H1 (cell line): ENCODE data around the gene MIXL1. TPM values are rescaled to one million over a fixed set of nuclear protein-coding genes. Genes with fewer than 3 reads are reported as not detected.

Experiments used
- CTCF ChIA-PET: fragments of 300-600 bp; sonication (Branson Sonifier 250); formaldehyde crosslinking; loops from one replicate; lab custom pipeline; 2021; ENCODE audit not compliant: partially characterized antibody; lab: Charles Lee
- POLR2A ChIA-PET: fragments of 300-600 bp; sonication (Branson Sonifier 250); formaldehyde crosslinking; loops from one replicate; lab custom pipeline; 2021; ENCODE audit warnings: inconsistent platforms; ENCODE audit not compliant: partially characterized antibody; lab: Charles Lee
- DNase-seq, 2 experiments: peaks; one replicate each; pipeline versions ENCODE4 v3.0.0 to v3.0.0-alpha.2; 2010 to 2022; ENCODE audit warnings: low spot score in 2 of 2, low read depth in 1 of 2, mixed read lengths in 1 of 2
- FAIRE-seq: peaks from 2 replicates; lab custom pipeline; 2011; peaks lifted over from hg19 to GRCh38; lab: Jason Lieb, UNC
- H2AFZ ChIP-seq: 2 replicates; pipeline ENCODE4 v1.8.1; 2012; ENCODE audit warnings: low read length, inconsistent platforms
- H2AK5ac ChIP-seq: 2 replicates; pipeline ENCODE4 v1.6.1; 2013; ENCODE audit warnings: low read depth, low read length
- H2BK120ac ChIP-seq: replicated peaks from 2 replicates; pipeline ENCODE3; 2013; ENCODE audit warnings: low read depth, low read length, inconsistent platforms
- H2BK12ac ChIP-seq: 2 replicates; pipeline ENCODE4 v1.6.1; 2013; ENCODE audit warnings: low read depth, low read length
- H2BK15ac ChIP-seq: 2 replicates; pipeline ENCODE4 v1.6.1; 2013; ENCODE audit warnings: low read length
- H2BK20ac ChIP-seq: 2 replicates; pipeline ENCODE4 v1.6.1; 2013; ENCODE audit warnings: low read length
- H2BK5ac ChIP-seq: 2 replicates; pipeline ENCODE4 v1.6.1; 2013; ENCODE audit warnings: low read depth, low read length
- H3K14ac ChIP-seq: 2 replicates; pipeline ENCODE4 v1.6.1; 2013; ENCODE audit warnings: inconsistent platforms; ENCODE audit not compliant: insufficient read length
- H3K18ac ChIP-seq: 2 replicates; pipeline ENCODE4 v1.6.1; 2013; ENCODE audit warnings: low read length; ENCODE audit errors: extremely low read depth
- H3K23ac ChIP-seq: 2 replicates; pipeline ENCODE4 v1.6.1; 2013; ENCODE audit warnings: inconsistent platforms; ENCODE audit not compliant: insufficient read length
- H3K23me2 ChIP-seq: 2 replicates; pipeline ENCODE4 v1.6.1; 2013; ENCODE audit warnings: low read depth, low read length
- H3K27ac ChIP-seq: 2 replicates; pipeline ENCODE4 v1.6.1; 2011; ENCODE audit warnings: low read depth, low read length, inconsistent platforms
- H3K27me3 ChIP-seq, 4 experiments: replicated peaks in 1 of 4; 1 replicate in 1 of 4; 2 replicates in 3 of 4; pipeline versions ENCODE4 v1.6.1 to v1.8.1; 2011 to 2013; ENCODE audit warnings: low read length in 3 of 4, mild to moderate bottlenecking in 3 of 4, inconsistent platforms in 2 of 4, mixed read lengths in 2 of 4, moderate library complexity in 1 of 4; ENCODE audit not compliant: control insufficient read depth in 3 of 4, insufficient read depth in 3 of 4; ENCODE audit errors: extremely low read depth in 1 of 4
- H3K36me3 ChIP-seq, 4 experiments: 2 replicates each; pipeline versions ENCODE4 v1.6.1 to v1.8.1; 2011 to 2013; ENCODE audit warnings: mild to moderate bottlenecking in 4 of 4, low read length in 3 of 4, moderate library complexity in 2 of 4, control low read depth in 1 of 4, inconsistent platforms in 1 of 4; ENCODE audit not compliant: insufficient read depth in 4 of 4, control insufficient read depth in 2 of 4
- H3K4ac ChIP-seq: replicated peaks from 2 replicates; pipeline ENCODE3; 2013; ENCODE audit warnings: low read length, low read depth, mixed read lengths, inconsistent platforms; ENCODE audit not compliant: insufficient read length
- H3K4me1 ChIP-seq, 4 experiments: replicated peaks in 1 of 4; 1 replicate in 1 of 4; 2 replicates in 3 of 4; pipeline versions ENCODE4 v1.6.1 to v1.8.1; 2011 to 2013; ENCODE audit warnings: low read length in 3 of 4, inconsistent platforms in 2 of 4, mixed read lengths in 1 of 4; ENCODE audit not compliant: insufficient read depth in 4 of 4, control insufficient read depth in 3 of 4
- H3K4me2 ChIP-seq, 2 experiments: 2 replicates each; pipeline versions ENCODE4 v1.6.1 to v1.8.1; 2011 to 2013; ENCODE audit warnings: low read depth in 2 of 2, low read length in 2 of 2, control low read depth in 1 of 2, inconsistent platforms in 1 of 2, mild to moderate bottlenecking in 1 of 2; ENCODE audit not compliant: insufficient read depth in 1 of 2
- H3K4me3 ChIP-seq, 4 experiments: fragments of 200-600, 300-600 bp in 1 of 4; sonication (generic), shearing (Covaris generic), sonication (Bioruptor Twin) in 1 of 4; 2 replicates each; pipeline versions ENCODE4 v1.5.1 to v1.8.1; 2011 to 2016; ENCODE audit warnings: low read length in 4 of 4, low read depth in 3 of 4, control low read depth in 2 of 4, inconsistent platforms in 2 of 4, mild to moderate bottlenecking in 2 of 4, mixed read lengths in 1 of 4, moderate library complexity in 1 of 4; ENCODE audit not compliant: insufficient read depth in 2 of 4; ENCODE audit errors: extremely low read depth in 1 of 4
- H3K56ac ChIP-seq: replicated peaks from 2 replicates; pipeline ENCODE3; 2013; ENCODE audit warnings: low read depth, mild to moderate bottlenecking, mixed read lengths, low read length, inconsistent platforms; ENCODE audit not compliant: insufficient read length
- H3K79me1 ChIP-seq: 2 replicates; pipeline ENCODE4 v1.6.1; 2013; ENCODE audit warnings: low read depth, low read length, control low read depth
- H3K79me2 ChIP-seq, 2 experiments: 2 replicates each; pipeline versions ENCODE4 v1.6.1 to v1.8.1; 2012 to 2013; ENCODE audit warnings: low read length in 2 of 2, mild to moderate bottlenecking in 2 of 2, inconsistent platforms in 1 of 2; ENCODE audit not compliant: insufficient read depth in 2 of 2, control insufficient read depth in 1 of 2
- H3K9ac ChIP-seq, 4 experiments: replicated peaks in 1 of 4; 1 replicate in 1 of 4; 2 replicates in 3 of 4; pipeline versions ENCODE4 v1.6.1 to v1.8.1; 2011 to 2013; ENCODE audit warnings: low read depth in 3 of 4, low read length in 3 of 4, control low read depth in 2 of 4, mild to moderate bottlenecking in 2 of 4, moderate library complexity in 2 of 4, inconsistent platforms in 1 of 4; ENCODE audit errors: extremely low read depth in 1 of 4
- H3K9me3 ChIP-seq, 2 experiments: 2 replicates each; pipeline versions ENCODE4 v1.6.1 to v1.8.1; 2012 to 2013; ENCODE audit warnings: mild to moderate bottlenecking in 2 of 2, moderate library complexity in 2 of 2, control low read depth in 1 of 2, inconsistent platforms in 1 of 2, low read depth in 1 of 2, low read length in 1 of 2, mixed read lengths in 1 of 2; ENCODE audit not compliant: insufficient read depth in 2 of 2
- H4K20me1 ChIP-seq, 2 experiments: replicated peaks in 1 of 2; 2 replicates each; pipeline versions ENCODE3 to v1.8.1; 2011 to 2013; ENCODE audit warnings: inconsistent platforms in 2 of 2, low read length in 2 of 2, mild to moderate bottlenecking in 1 of 2; ENCODE audit not compliant: insufficient read depth in 2 of 2, control insufficient read depth in 1 of 2
- H4K5ac ChIP-seq: 2 replicates; pipeline ENCODE4 v1.6.1; 2013; ENCODE audit warnings: low read length, low read depth, mixed read lengths, inconsistent platforms; ENCODE audit not compliant: insufficient read length
- H4K8ac ChIP-seq: 2 replicates; pipeline ENCODE4 v1.8.0; 2013; ENCODE audit warnings: mild to moderate bottlenecking, moderate library complexity, low read length, inconsistent platforms; ENCODE audit not compliant: insufficient read depth; ENCODE audit errors: extremely low read depth
- H4K91ac ChIP-seq: replicated peaks from 2 replicates; pipeline ENCODE3; 2013; ENCODE audit warnings: low read length, mixed read lengths, inconsistent platforms; ENCODE audit not compliant: insufficient read length
- ASH2L ChIP-seq: fragments of 200-600, 300-600 bp; sonication (generic); IDR thresholded peaks from one replicate; pipeline ENCODE4 v1.7.1; 2017; ENCODE audit warnings: low read length
- GABPA ChIP-seq: IDR thresholded peaks from 2 replicates; pipeline ENCODE4 v1.6.1; 2011; ENCODE audit warnings: mild to moderate bottlenecking, low read length, moderate library complexity, borderline replicate concordance; ENCODE audit not compliant: insufficient read depth
- HDAC2 ChIP-seq, 2 experiments: fragments of 300-600 bp in 1 of 2; sonication (generic) in 1 of 2; IDR thresholded peaks; 2 replicates each; pipeline ENCODE4 v1.6.1; 2011 to 2012; ENCODE audit warnings: low read depth in 2 of 2, low read length in 2 of 2, mild to moderate bottlenecking in 2 of 2, moderate library complexity in 2 of 2, borderline replicate concordance in 1 of 2, inconsistent platforms in 1 of 2
- HDAC6 ChIP-seq: IDR thresholded peaks from one replicate; pipeline ENCODE4 v1.7.1; 2012; ENCODE audit warnings: low read depth, mild to moderate bottlenecking, inconsistent platforms, low read length, moderate library complexity
- RFX5 ChIP-seq: IDR thresholded peaks from 2 replicates; pipeline ENCODE4 v1.6.1; 2011; ENCODE audit warnings: low read depth, low read length, improper control_type of control experiment, borderline replicate concordance
- SRF ChIP-seq: IDR thresholded peaks from 2 replicates; pipeline ENCODE4 v1.6.1; 2011; ENCODE audit warnings: mild to moderate bottlenecking, low read depth, low read length, moderate library complexity
- TAF7 ChIP-seq: optimal IDR thresholded peaks from 2 replicates; pipeline ENCODE3; 2011; ENCODE audit warnings: low read depth, mild to moderate bottlenecking, inconsistent platforms, low read length, moderate library complexity, borderline replicate concordance
- TEAD4 ChIP-seq: IDR thresholded peaks from 2 replicates; pipeline ENCODE4 v1.6.1; 2012; ENCODE audit warnings: low read depth, low read length, inconsistent platforms, mixed read lengths
- WGBS, 2 experiments: shearing (Covaris generic) in 1 of 2; methylation state at CpG; one replicate each; pipeline versions ENCODE4 v1.1.6 to v1.1.7; 2013 to 2015; ENCODE audit warnings: low lambda C conversion rate in 2 of 2, mixed read lengths in 2 of 2, inconsistent platforms in 1 of 2, low coverage in 1 of 2, missing lambda C conversion rate in 1 of 2; ENCODE audit not compliant: insufficient replicate concordance in 2 of 2, insufficient coverage in 1 of 2, insufficient read length in 1 of 2; ENCODE audit errors: extremely low coverage in 1 of 2, missing lambda C conversion rate in 1 of 2; 5-methylcytosine and 5-hydroxymethylcytosine counted together
- polyA plus RNA-seq, 7 experiments: library from polyadenylated mRNA; depleted of rRNA in 3 of 7; stranded (reverse) in 5 of 7; unstranded in 2 of 7; fragments of >200 nt in 5 of 7; fragments of 200-250 nt in 2 of 7; gene quantifications; 1 replicate in 5 of 7; 2 replicates in 1 of 7; 4 replicates in 1 of 7; pipeline versions ENCODE4 v1.2.1 to v1.2.3, GENCODE V29; 2011 to 2013; ENCODE audit warnings: missing spikeins in 2 of 7, mixed read lengths in 2 of 7
- total RNA-seq: library from RNA; stranded (reverse); fragmentation: NEBNext Ultra II Directional; extraction: Animal tissue kit (Norgen Biotek cat#: 25700); gene quantifications from 2 replicates; pipeline ENCODE4 v1.2.1, GENCODE V29; 2021
- TF ChIP-seq, protein P1 (sequence below): IDR thresholded peaks from 2 replicates; pipeline ENCODE4 v1.6.1; 2012; ENCODE audit warnings: inconsistent platforms

Gene MIXL1
- total and polyA plus RNA-seq, 2 of the 8 experiments (the other 6 are each of a cell fraction or from before 2014, with no cell fraction given): 1.5 to 1.8 TPM

GRCh38 chr1:226222686-226223085 lies 778 bp upstream of the MIXL1 start:
- H3K18ac ChIP-seq: no peak overlapping the region
- ChIA-PET CTCF (interaction anchor here (1.0 to 10.5 kb wide), 5 partner anchors 11 to 111 kb away, joined by 4 to 103 read pairs (median 5); no protein-coding TSS in a partner anchor), POLR2A (interaction anchor here (1.1 to 1.6 kb wide), 3 partner anchors 20 to 165 kb away, joined by 3 to 4 read pairs (median 4); no protein-coding TSS in a partner anchor)
- peaks cover 0 to 23% (median 18%) of the 10 kb centered on the region in 4 experiments; a peak in 6 of 7 replicates for H3K27me3 ChIP-seq
- FAIRE-seq: no peak
- peaks cover 0 to 7% (median 0%) of the 10 kb centered on the region in 4 experiments; a peak in 3 of 7 replicates for H3K4me1 ChIP-seq
- no peaks in the 10 kb centered on the region for H3K79me1 ChIP-seq
- H3K23me2 ChIP-seq: peaks cover 6% of the 10 kb centered on the region; the same call in 1 of the 2 replicates
- H4K20me1 ChIP-seq: no peaks in the 10 kb centered on the region
- no peak overlapping the region for H4K91ac ChIP-seq
- H3K27ac ChIP-seq: no peak overlapping the region
- H2BK20ac ChIP-seq: no peak overlapping the region
- H2BK15ac ChIP-seq: no peak overlapping the region
- no peak overlapping the region for H3K4ac ChIP-seq
- no peak overlapping the region for H2AK5ac ChIP-seq
- no peak overlapping the region for H2BK5ac ChIP-seq
- no peak overlapping the region for H4K5ac ChIP-seq
- DNase-seq: no peak
- H3K9ac ChIP-seq: no peak overlapping the region
- no peaks in the 10 kb centered on the region for H3K36me3 ChIP-seq
- no peak overlapping the region for H3K56ac ChIP-seq
- H2BK12ac ChIP-seq: no peak overlapping the region
- TF ChIP-seq RFX5 (no peak), TEAD4 (no peak), SRF (no peak), ASH2L (no peak), HDAC6 (no peak), TAF7 (no peak), HDAC2 (IDR thresholded peaks at IDR 0.05; ENCODE audit: borderline replicate concordance in 1 of 2, low read depth in 2 of 2, low read length in 2 of 2) (no peak), GABPA (no peak)
- TF ChIP-seq, protein P1, sequence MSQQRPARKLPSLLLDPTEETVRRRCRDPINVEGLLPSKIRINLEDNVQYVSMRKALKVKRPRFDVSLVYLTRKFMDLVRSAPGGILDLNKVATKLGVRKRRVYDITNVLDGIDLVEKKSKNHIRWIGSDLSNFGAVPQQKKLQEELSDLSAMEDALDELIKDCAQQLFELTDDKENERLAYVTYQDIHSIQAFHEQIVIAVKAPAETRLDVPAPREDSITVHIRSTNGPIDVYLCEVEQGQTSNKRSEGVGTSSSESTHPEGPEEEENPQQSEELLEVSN: no peak
- peak overlapping the region in 1 of 4 experiments; percentile 69; a peak in 4 of 8 replicates for H3K4me3 ChIP-seq
- no peaks in the 10 kb centered on the region for H3K79me2 ChIP-seq
- no peak overlapping the region for H3K14ac ChIP-seq
- H3K23ac ChIP-seq: no peak overlapping the region
- H2BK120ac ChIP-seq: no peak overlapping the region
- peak overlapping the region; percentile 55 to 70; a peak in 2 of 4 replicates for H3K4me2 ChIP-seq
- no peak overlapping the region for H4K8ac ChIP-seq
- no peaks in the 10 kb centered on the region for H3K9me3 ChIP-seq
- WGBS, 2 experiments: 93% methylated on average over 10 of the region's 10 CpGs; no CpG with 5 or more reads in 1 of the 2 experiments
- H2AFZ ChIP-seq: no peak overlapping the region
